C4-2B (cell line): ENCODE data around the gene ATP8B3.

Experiments
- H3K27ac ChIP-seq: fragments of 450-650 bp; 2 replicates; pipeline ENCODE4 v1.5.1; 2017
- CTCF ChIP-seq: fragments of 450-650 bp; conservative IDR thresholded peaks from 2 replicates; pipeline ENCODE4 v1.5.1; 2017; ENCODE audit warnings: mild to moderate bottlenecking
- ZFX ChIP-seq: fragments of 450-650 bp; IDR thresholded peaks from 2 replicates; pipeline ENCODE4 v1.6.1; 2017

The ATP8B3 gene

DNA sequence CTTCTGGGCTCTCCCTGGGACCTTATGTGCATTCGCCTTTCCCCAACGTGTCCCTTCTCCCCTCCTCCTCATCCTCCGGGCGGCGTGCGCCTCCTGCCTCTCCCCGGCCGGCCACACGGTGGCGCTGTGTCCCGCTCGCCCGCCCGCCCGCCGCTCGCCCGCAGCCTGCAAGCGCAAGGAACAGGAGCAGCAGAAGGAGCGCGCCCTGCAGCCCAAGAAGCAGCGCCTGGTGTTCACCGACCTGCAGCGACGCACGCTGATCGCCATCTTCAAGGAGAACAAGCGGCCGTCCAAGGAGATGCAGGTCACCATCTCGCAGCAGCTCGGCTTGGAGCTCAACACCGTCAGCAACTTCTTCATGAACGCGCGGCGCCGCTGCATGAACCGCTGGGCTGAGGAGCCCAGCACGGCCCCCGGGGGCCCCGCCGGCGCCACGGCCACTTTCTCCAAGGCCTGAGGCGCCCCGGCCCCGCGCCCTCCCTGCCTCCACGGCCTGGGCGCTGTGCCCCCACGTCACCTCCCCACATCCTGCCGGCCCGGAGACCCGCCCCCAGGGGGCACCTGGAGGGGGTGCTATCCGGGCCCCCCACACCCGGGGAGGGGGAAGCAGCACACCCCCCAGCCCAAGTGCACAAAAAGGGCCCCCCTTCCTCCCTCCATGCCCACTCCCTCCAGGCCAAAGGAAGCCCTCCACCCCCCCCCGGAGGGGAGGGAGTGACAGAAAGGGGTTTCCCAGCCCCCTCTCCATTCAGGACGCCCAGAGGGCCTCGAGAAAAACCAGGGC is 36.9 kb downstream of the ATP8B3 start:
- TF ChIP-seq CTCF (peak; percentile 67), ZFX (no peak)

GRCh38 chr19:1773184-1773583 is 38.9 kb downstream of the ATP8B3 start:
- H3K27ac ChIP-seq = no peak overlapping the region
- no peak for TF ChIP-seq ZFX
- no peak for TF ChIP-seq CTCF

More for the DNA sequence above, 36.9 kb downstream of the ATP8B3 start:
- no peak overlapping the region for H3K27ac ChIP-seq

GRCh38 chr19:1770866-1771576 is 41.1 kb downstream of the ATP8B3 start:
- TF ChIP-seq ZFX = no peak
- H3K27ac ChIP-seq = no peak overlapping the region

GRCh38 chr19:1769645-1769985 is 42.5 kb downstream of the ATP8B3 start:
- no peak overlapping the region for H3K27ac ChIP-seq
- TF ChIP-seq CTCF = no peak
- TF ChIP-seq ZFX = no peak

DNA sequence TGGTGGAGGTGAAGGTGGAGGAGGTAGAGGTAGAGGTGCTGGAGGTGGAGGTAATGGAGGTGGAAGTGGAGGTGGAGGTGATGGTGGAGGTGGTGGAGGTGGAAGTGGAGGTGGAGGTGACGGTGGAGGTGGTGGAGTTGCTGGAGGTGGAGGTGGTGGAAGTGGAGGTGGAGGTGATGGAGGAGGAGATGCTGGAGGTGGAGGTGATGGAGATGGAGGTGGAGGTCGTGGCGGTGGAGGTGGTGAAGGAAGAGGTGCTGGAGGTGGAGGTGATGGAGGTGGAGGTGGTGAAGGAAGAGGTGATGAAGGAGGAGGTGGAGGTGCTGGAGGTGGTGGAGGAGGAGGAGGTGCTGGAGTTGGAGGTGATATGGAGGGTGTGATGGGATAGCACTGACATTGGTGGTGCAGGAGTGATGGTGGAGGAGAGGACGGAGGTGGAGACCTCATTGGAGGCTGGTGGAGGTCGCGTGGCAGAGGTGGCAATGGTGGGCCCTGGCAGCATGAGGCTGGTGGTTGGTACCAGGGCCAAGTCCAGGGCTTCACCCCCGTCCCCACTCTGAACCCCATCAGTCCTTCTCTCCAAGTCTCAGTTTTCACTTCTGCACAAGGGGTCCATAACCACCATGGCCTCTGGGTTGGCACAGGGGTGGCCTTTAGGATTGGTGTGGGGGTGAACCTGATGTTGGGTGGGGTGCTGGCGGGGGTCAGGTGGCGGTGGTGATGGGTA is 43.0 kb downstream of the ATP8B3 start:
- TF ChIP-seq CTCF = no peak
- no peak for TF ChIP-seq ZFX
- H3K27ac ChIP-seq = no peak overlapping the region

GRCh38 chr19:1768248-1768647 is 43.8 kb downstream of the ATP8B3 start:
- no peak overlapping the region for H3K27ac ChIP-seq
- no peak for TF ChIP-seq ZFX
- TF ChIP-seq CTCF = no peak

DNA sequence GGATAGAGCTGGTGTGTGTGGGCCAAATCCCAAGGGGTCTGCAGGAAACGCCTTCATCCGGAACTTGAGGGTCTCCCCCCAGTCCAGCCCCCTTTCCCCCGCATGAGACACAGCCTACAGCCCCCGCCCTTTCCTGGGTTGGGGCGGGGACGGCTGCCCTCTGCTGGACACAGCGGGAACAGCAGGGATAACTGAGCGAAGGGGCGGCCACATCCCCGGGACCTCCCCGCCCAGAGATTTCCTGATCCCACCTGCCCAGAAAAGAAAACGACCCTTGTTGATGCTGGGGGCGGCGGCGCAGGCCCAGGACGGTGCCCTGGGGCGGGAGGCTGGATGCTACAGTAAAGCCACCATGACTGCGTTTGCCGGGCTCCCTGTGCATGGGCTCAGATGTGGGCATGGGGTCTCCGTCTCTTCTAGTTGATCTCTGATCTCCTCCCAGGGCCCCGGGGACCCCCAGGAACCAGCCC is 44.6 kb downstream of the ATP8B3 start:
- H3K27ac ChIP-seq = no peak overlapping the region
- TF ChIP-seq ZFX (no peak), CTCF (peak; percentile 99)
